Fibroblast of the aortic adventitia (primary cell): ENCODE data around the gene PAPOLG. TPM values are rescaled to one million over a fixed set of nuclear protein-coding genes. Genes with fewer than 3 reads are reported as not detected.

Experiments
- DNase-seq: peaks from one replicate; pipeline ENCODE4 v3.0.0-alpha.2; 2010; ENCODE audit warnings: low read depth
- H3K4me3 ChIP-seq: 2 replicates; pipeline ENCODE4 v1.5.1; 2011; ENCODE audit warnings: low read depth, mild to moderate bottlenecking, control low read depth, low read length, moderate library complexity
- CTCF ChIP-seq: IDR thresholded peaks from 2 replicates; pipeline ENCODE4 v1.5.1; 2011; ENCODE audit warnings: mild to moderate bottlenecking, low read length, control low read depth, inconsistent platforms; ENCODE audit not compliant: insufficient read depth
- small RNA-seq: library from RNA; depleted of rRNA; stranded (forward); fragments of <200 nt; gene quantifications from one replicate; pipeline ENCODE3, GENCODE V24; 2012
- total RNA-seq: library from RNA; depleted of rRNA; stranded (reverse); fragments of >200 nt; gene quantifications from 2 replicates; pipeline ENCODE4 v1.2.3, GENCODE V29; 2012; ENCODE audit warnings: low replicate concordance

Gene PAPOLG
- total RNA-seq, 1 donor: 18.9 TPM

- no peak overlapping the region for H3K4me3 ChIP-seq
- TF ChIP-seq CTCF: no peak
- DNase-seq: no peak
Measured at GRCh38 chr2:60840880-60841279, 84.8 kb downstream of the PAPOLG start.

DNA sequence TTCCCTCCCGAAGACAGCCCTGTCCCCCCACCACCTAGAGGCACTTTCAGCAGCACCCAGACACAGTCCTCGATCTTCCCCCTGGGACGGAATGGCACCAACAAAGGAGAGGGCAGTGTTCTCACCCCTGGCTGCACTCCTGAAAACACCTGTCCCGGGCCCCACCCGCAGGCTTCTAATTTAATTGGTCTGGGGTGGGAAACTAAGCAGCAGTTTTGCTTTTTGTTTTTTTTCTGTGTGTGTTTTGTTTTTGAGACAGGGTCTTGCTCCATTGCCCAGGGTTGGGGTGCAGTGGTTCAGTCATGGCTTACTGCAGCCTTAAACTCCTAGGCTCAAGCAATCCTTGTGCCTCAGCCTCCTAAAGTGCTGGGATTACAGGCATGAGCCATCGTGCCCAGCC, 86.9 kb downstream of the PAPOLG start:
- no peak overlapping the region for H3K4me3 ChIP-seq
- DNase-seq: no peak
- TF ChIP-seq CTCF: no peak

GRCh38 chr2:60844105-60844504, 88.0 kb downstream of the PAPOLG start:
- H3K4me3 ChIP-seq: no peak overlapping the region
- DNase-seq: no peak
- no peak for TF ChIP-seq CTCF

DNA sequence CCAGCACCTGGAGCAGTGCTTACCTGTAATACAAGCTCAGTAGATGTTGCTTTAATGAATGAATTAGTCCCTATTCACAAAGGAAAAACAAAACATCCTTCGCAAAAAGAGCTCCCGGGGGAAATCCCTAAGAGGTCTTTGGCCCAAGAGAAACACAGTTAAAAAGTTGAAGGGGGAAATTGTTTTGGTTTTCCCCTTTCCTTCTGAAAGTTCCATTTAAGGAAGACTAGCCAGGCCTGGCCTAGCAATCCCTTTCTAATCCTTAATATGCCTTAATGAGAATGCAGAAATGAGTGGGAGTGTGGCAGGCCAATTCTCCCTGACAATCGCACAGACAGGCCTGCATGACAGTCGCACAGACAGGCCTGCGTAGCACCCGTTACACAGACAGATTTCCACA, 91.8 kb downstream of the PAPOLG start:
- no peak for TF ChIP-seq CTCF
- no peak overlapping the region for H3K4me3 ChIP-seq
- no peak for DNase-seq

Small RNAs within 50 kb of the gene (small RNA-seq; reads per million reads assigned to genes)
- not detected for gene RN7SL632P
- not detected for gene RNU6-612P

Other genes with a start within 250 kb of the PAPOLG start
- gene BCL11A, start 202.6 kb upstream of the PAPOLG start, total RNA-seq: 0.09 TPM in 1 of 2 replicates, not detected in the other
- gene REL, start 125.3 kb downstream of the PAPOLG start, total RNA-seq: 6.5 and 7.4 TPM in 2 replicates